DOHH2 (cell line): ENCODE data around the gene MPHOSPH9.

Experiments
- CTCF ChIP-seq: fragments of 200-600 bp; sonication (generic); IDR thresholded peaks from one replicate; pipeline ENCODE4 v1.5.1; 2014; ENCODE audit warnings: antibody characterized with exemption, mild to moderate bottlenecking, low read depth, low read length; ENCODE audit not compliant: poor library complexity, severe bottlenecking
- EZH2phosphoT487 ChIP-seq: fragments of 200-600 bp; sonication (generic); IDR thresholded peaks from 2 replicates; pipeline ENCODE4 v1.6.1; 2017; ENCODE audit warnings: borderline replicate concordance, mild to moderate bottlenecking, antibody characterized with exemption, low read length, moderate library complexity, mixed read lengths

- TF ChIP-seq CTCF, result no peak
- TF ChIP-seq EZH2phosphoT487, result no peak
Measured at GRCh38 chr12:123265851-123266678, 33.1 kb upstream of the MPHOSPH9 start.
